Measurements from ENCODE around the gene NUTM1.
A peak's percentile ranks its signal among the peaks of the same experiment; 100 is the strongest.

GRCh38 chr15:34337557-34338306 lies 5.4 kb upstream of the NUTM1 start, which contains the start of gene SLC12A6:
- TF ChIP-seq EP300 (IDR thresholded peaks at IDR 0.05; ENCODE audit: low read depth in 2 of 2, low read length in 2 of 2) (no peak), EP300 (CRISPR knock-in tag; IDR thresholded peaks at IDR 0.05; ENCODE audit: borderline replicate concordance) (no peak), CTCF (CRISPR knock-in tag; IDR thresholded peaks at IDR 0.05) (peak; percentile 27; the same call in 1 of the 2 replicates)
